ENCODE data around the gene HTR3B. TPM values are rescaled to one million over a fixed set of nuclear protein-coding genes. Genes with fewer than 3 reads are reported as not detected.

The HTR3B gene
- total RNA-seq, 1 donor from 2014 or later, result not detected

- Mint-ChIP-seq H3K4me3 (ENCODE audit: unreplicated experiment) (no peak overlapping the region), H3K9me3 (ENCODE audit: unreplicated experiment) (peaks cover 2% of the 10 kb centered on the region), H3K27me3 (ENCODE audit: unreplicated experiment) (no peaks in the 10 kb centered on the region), H3K27ac (ENCODE audit: unreplicated experiment) (no peak overlapping the region), H3K4me1 (ENCODE audit: low read depth, unreplicated experiment) (no peaks in the 10 kb centered on the region), H3K36me3 (ENCODE audit: unreplicated experiment) (no peaks in the 10 kb centered on the region)
- no peak for DNase-seq
- TF ChIP-seq, protein P1, sequence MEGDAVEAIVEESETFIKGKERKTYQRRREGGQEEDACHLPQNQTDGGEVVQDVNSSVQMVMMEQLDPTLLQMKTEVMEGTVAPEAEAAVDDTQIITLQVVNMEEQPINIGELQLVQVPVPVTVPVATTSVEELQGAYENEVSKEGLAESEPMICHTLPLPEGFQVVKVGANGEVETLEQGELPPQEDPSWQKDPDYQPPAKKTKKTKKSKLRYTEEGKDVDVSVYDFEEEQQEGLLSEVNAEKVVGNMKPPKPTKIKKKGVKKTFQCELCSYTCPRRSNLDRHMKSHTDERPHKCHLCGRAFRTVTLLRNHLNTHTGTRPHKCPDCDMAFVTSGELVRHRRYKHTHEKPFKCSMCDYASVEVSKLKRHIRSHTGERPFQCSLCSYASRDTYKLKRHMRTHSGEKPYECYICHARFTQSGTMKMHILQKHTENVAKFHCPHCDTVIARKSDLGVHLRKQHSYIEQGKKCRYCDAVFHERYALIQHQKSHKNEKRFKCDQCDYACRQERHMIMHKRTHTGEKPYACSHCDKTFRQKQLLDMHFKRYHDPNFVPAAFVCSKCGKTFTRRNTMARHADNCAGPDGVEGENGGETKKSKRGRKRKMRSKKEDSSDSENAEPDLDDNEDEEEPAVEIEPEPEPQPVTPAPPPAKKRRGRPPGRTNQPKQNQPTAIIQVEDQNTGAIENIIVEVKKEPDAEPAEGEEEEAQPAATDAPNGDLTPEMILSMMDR (IDR thresholded peaks at IDR 0.05; ENCODE audit: partially characterized antibody, unreplicated experiment), result no peak
Observed at GRCh38 chr11:113862435-113862834, 42.2 kb upstream of the HTR3B start.

DNA sequence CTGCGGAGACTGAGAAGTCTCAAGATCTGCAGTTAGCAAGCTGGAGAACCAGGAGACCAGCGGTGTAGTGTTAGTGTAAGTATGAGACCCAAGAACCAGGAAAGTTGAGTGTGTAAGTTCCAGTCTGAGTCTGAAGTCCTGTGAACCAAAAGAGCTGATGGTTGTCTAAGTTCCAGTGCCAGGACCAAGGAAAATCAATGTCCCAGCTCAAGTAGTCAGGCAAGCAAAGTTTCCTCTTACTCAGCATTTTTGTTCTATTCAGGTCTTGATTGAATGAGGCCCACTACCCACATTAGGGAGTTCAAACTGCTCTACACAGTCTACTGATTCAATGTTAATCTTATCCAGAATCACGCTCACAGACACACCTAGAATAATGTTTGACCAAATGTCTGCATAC, 40.2 kb upstream of the HTR3B start:
- TF ChIP-seq, protein P1 (IDR thresholded peaks at IDR 0.05; ENCODE audit: partially characterized antibody, unreplicated experiment), result no peak
- Mint-ChIP-seq H3K36me3 (ENCODE audit: unreplicated experiment) (no peaks in the 10 kb centered on the region), H3K9me3 (ENCODE audit: unreplicated experiment) (peaks cover 2% of the 10 kb centered on the region), H3K4me3 (ENCODE audit: unreplicated experiment) (no peak overlapping the region), H3K27ac (ENCODE audit: unreplicated experiment) (no peak overlapping the region), H3K27me3 (ENCODE audit: unreplicated experiment) (no peaks in the 10 kb centered on the region), H3K4me1 (ENCODE audit: low read depth, unreplicated experiment) (no peaks in the 10 kb centered on the region)
- no peak for DNase-seq

GRCh38 chr11:113865873-113866272, 38.7 kb upstream of the HTR3B start:
- H3K36me3 Mint-ChIP-seq (ENCODE audit: unreplicated experiment), result no peaks in the 10 kb centered on the region
- H3K27ac Mint-ChIP-seq (ENCODE audit: unreplicated experiment), result no peak overlapping the region
- DNase-seq, result no peak
- peaks cover 2% of the 10 kb centered on the region for H3K9me3 Mint-ChIP-seq (ENCODE audit: unreplicated experiment)
- peaks cover 3% of the 10 kb centered on the region for H3K4me1 Mint-ChIP-seq (ENCODE audit: low read depth, unreplicated experiment)
- TF ChIP-seq, protein P1 (IDR thresholded peaks at IDR 0.05; ENCODE audit: partially characterized antibody, unreplicated experiment), result no peak
- no peaks in the 10 kb centered on the region for H3K27me3 Mint-ChIP-seq (ENCODE audit: unreplicated experiment)
- no peak overlapping the region for H3K4me3 Mint-ChIP-seq (ENCODE audit: unreplicated experiment)

- no peaks in the 10 kb centered on the region for H3K36me3 Mint-ChIP-seq (ENCODE audit: unreplicated experiment)
- no peaks in the 10 kb centered on the region for H3K9me3 Mint-ChIP-seq (ENCODE audit: unreplicated experiment)
- DNase-seq, result no peak
- H3K4me1 Mint-ChIP-seq (ENCODE audit: low read depth, unreplicated experiment), result peaks cover 6% of the 10 kb centered on the region
- H3K27me3 Mint-ChIP-seq (ENCODE audit: unreplicated experiment), result no peaks in the 10 kb centered on the region
- H3K27ac Mint-ChIP-seq (ENCODE audit: unreplicated experiment), result no peak overlapping the region
- TF ChIP-seq, protein P1 (IDR thresholded peaks at IDR 0.05; ENCODE audit: partially characterized antibody, unreplicated experiment), result no peak
- no peak overlapping the region for H3K4me3 Mint-ChIP-seq (ENCODE audit: unreplicated experiment)
Observed at GRCh38 chr11:113867843-113868503, 36.6 kb upstream of the HTR3B start.

GRCh38 chr11:113871336-113871735, 33.3 kb upstream of the HTR3B start:
- Mint-ChIP-seq H3K36me3 (ENCODE audit: unreplicated experiment) (no peaks in the 10 kb centered on the region), H3K9me3 (ENCODE audit: unreplicated experiment) (peaks cover 5% of the 10 kb centered on the region), H3K27me3 (ENCODE audit: unreplicated experiment) (peaks cover 4% of the 10 kb centered on the region), H3K4me3 (ENCODE audit: unreplicated experiment) (no peak overlapping the region), H3K27ac (ENCODE audit: unreplicated experiment) (peak overlapping the region; percentile 11), H3K4me1 (ENCODE audit: low read depth, unreplicated experiment) (peaks cover 16% of the 10 kb centered on the region)
- DNase-seq, result no peak
- TF ChIP-seq, protein P1 (IDR thresholded peaks at IDR 0.05; ENCODE audit: partially characterized antibody, unreplicated experiment), result no peak

Measured in glutamatergic neuron (in vitro differentiated cells).